IMR-90 (cell line): Measurements from ENCODE around the gene NR2F2.

ENCODE experiments used
- BHLHE40 ChIP-seq: fragments of 150-350 bp; IDR thresholded peaks from 2 replicates; pipeline ENCODE4 v1.6.1; 2016; ENCODE audit warnings: mild to moderate bottlenecking, low read depth, low read length
- MAFK ChIP-seq: IDR thresholded peaks from 2 replicates; pipeline ENCODE4 v1.6.1; 2012; ENCODE audit warnings: low read depth, low read length, improper control_type of control experiment
- MAZ ChIP-seq: IDR thresholded peaks from 2 replicates; pipeline ENCODE4 v1.6.1; 2012; ENCODE audit warnings: low read depth, mild to moderate bottlenecking, low read length, improper control_type of control experiment, moderate library complexity, borderline replicate concordance
- MXI1 ChIP-seq: IDR thresholded peaks from 2 replicates; pipeline ENCODE4 v1.6.1; 2012; ENCODE audit warnings: low read depth, mild to moderate bottlenecking, low read length, moderate library complexity, borderline replicate concordance
- POLR2A ChIP-seq: IDR thresholded peaks from 2 replicates; pipeline ENCODE4 v1.6.1; 2012; ENCODE audit warnings: mild to moderate bottlenecking, low read depth, low read length
- RAD21 ChIP-seq: IDR thresholded peaks from 2 replicates; pipeline ENCODE4 v1.6.1; 2012; ENCODE audit warnings: low read length, improper control_type of control experiment
- RCOR1 ChIP-seq: IDR thresholded peaks from 2 replicates; pipeline ENCODE4 v1.6.1; 2012; ENCODE audit warnings: mild to moderate bottlenecking, low read length, improper control_type of control experiment; ENCODE audit not compliant: insufficient replicate concordance
- RFX5 ChIP-seq: IDR thresholded peaks from 2 replicates; pipeline ENCODE4 v1.8.0; 2012; ENCODE audit warnings: low read depth, mild to moderate bottlenecking, low read length, moderate library complexity
- SMC3 ChIP-seq: fragments of 150-350 bp; IDR thresholded peaks from 2 replicates; pipeline ENCODE4 v1.6.1; 2016; ENCODE audit warnings: low read depth, mild to moderate bottlenecking, antibody characterized with exemption, low read length, moderate library complexity
- TF ChIP-seq, protein P1 (sequence below): conservative IDR thresholded peaks from 2 replicates; pipeline ENCODE4 v1.5.1; 2012; ENCODE audit warnings: mild to moderate bottlenecking, low read depth, low read length, improper control_type of control experiment
- TF ChIP-seq, protein P2 (sequence below): fragments of 150-350 bp; IDR thresholded peaks from 2 replicates; pipeline ENCODE4 v1.6.1; 2016; ENCODE audit warnings: low read depth, mild to moderate bottlenecking, low read length, moderate library complexity, borderline replicate concordance
- TF ChIP-seq, protein P3 (sequence below): fragments of 150-350 bp; IDR thresholded peaks from 2 replicates; pipeline ENCODE4 v1.6.1; 2017; ENCODE audit warnings: mild to moderate bottlenecking, antibody characterized with exemption, low read length, low read depth

DNA sequence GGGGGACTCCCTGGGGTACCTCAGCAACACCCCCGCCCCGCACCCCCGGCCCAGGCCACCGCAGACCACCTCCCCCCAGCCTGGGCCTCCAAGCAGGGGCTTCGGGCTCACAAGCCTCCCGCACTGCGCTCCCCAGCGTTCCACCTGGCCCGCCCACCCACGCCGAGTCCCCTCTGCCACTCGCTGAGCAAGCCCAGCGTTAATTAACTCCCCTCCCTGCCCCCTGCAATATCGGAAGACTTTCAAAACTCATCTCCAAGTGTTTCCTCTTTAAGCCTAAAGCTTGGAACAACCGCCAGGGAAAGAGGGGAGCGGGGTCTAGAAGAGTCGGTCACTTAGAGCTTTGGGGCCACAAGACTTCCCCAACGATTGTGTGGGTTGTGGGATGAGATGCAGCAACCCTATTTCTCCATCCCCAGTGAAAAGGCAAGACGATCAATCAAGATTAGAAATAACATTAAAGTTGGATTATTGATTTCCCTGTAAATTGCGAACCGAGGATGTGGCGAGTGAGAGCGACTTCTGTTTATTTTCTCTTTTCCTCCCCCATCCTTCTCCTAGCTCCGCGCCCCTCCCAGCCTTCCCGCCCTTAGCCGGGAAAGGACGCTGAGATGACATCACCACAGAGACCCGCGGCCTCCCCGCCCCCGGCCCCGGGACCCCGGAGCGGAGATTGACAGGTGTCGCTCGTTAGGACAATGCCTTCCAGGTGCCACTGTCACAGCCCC, 30.2 kb downstream of the NR2F2 start:
- TF ChIP-seq, protein P1, sequence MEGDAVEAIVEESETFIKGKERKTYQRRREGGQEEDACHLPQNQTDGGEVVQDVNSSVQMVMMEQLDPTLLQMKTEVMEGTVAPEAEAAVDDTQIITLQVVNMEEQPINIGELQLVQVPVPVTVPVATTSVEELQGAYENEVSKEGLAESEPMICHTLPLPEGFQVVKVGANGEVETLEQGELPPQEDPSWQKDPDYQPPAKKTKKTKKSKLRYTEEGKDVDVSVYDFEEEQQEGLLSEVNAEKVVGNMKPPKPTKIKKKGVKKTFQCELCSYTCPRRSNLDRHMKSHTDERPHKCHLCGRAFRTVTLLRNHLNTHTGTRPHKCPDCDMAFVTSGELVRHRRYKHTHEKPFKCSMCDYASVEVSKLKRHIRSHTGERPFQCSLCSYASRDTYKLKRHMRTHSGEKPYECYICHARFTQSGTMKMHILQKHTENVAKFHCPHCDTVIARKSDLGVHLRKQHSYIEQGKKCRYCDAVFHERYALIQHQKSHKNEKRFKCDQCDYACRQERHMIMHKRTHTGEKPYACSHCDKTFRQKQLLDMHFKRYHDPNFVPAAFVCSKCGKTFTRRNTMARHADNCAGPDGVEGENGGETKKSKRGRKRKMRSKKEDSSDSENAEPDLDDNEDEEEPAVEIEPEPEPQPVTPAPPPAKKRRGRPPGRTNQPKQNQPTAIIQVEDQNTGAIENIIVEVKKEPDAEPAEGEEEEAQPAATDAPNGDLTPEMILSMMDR = no peak
- TF ChIP-seq, protein P2, sequence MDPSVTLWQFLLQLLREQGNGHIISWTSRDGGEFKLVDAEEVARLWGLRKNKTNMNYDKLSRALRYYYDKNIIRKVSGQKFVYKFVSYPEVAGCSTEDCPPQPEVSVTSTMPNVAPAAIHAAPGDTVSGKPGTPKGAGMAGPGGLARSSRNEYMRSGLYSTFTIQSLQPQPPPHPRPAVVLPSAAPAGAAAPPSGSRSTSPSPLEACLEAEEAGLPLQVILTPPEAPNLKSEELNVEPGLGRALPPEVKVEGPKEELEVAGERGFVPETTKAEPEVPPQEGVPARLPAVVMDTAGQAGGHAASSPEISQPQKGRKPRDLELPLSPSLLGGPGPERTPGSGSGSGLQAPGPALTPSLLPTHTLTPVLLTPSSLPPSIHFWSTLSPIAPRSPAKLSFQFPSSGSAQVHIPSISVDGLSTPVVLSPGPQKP = no peak
- TF ChIP-seq, protein P3, sequence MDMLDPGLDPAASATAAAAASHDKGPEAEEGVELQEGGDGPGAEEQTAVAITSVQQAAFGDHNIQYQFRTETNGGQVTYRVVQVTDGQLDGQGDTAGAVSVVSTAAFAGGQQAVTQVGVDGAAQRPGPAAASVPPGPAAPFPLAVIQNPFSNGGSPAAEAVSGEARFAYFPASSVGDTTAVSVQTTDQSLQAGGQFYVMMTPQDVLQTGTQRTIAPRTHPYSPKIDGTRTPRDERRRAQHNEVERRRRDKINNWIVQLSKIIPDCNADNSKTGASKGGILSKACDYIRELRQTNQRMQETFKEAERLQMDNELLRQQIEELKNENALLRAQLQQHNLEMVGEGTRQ = no peak
- TF ChIP-seq RCOR1 = no peak
- no peak for TF ChIP-seq POLR2A
- no peak for TF ChIP-seq MAZ
- TF ChIP-seq MXI1 = no peak
- no peak for TF ChIP-seq RAD21
- TF ChIP-seq BHLHE40 = no peak
- no peak for TF ChIP-seq SMC3
- TF ChIP-seq RFX5 = no peak
- no peak for TF ChIP-seq MAFK
